ENCODE results near the gene KCND3. TPM values are rescaled to one million over a fixed set of nuclear protein-coding genes. Genes with fewer than 3 reads are reported as not detected.

The KCND3 gene
- polyA plus RNA-seq, 3 donors, result not detected

- intact Hi-C loops (cut with micrococcal nuclease), result no loop called here
- peaks cover 3 to 29% (median 7%) of the 10 kb centered on the region in 3 donors for H3K27me3 Mint-ChIP-seq (ENCODE audit: low read depth in 3 of 3)
- WGBS (ENCODE audit: insufficient coverage), result 62% methylated on average over 1 of the region's 5 CpGs
These were observed 13.1 kb downstream of the KCND3 start for GRCh38 chr1:111976332-111976731.

GRCh38 chr1:111973150-111973790 lies 16.2 kb downstream of the KCND3 start:
- Histone ChIP-seq H3K4me3 (replicated peaks in 1 of 3; ENCODE audit: low read depth in 2 of 3, low read length in 3 of 3) (no peak overlapping the region), H3K36me3 (replicated peaks in 1 of 2; ENCODE audit: control insufficient read depth in 1 of 2, insufficient read depth in 2 of 2, low read length in 2 of 2) (no peaks in the 10 kb centered on the region), H3K27ac (ENCODE audit: low read depth in 1 of 2, low read length in 2 of 2) (no peak overlapping the region), H2AFZ (ENCODE audit: insufficient read depth, low read depth, low read length, poor library complexity, severe bottlenecking) (no peak overlapping the region), H3K79me2 (ENCODE audit: insufficient read depth, low read length) (no peaks in the 10 kb centered on the region), H3K4me1 (ENCODE audit: control insufficient read depth in 1 of 2, insufficient read depth in 2 of 2, low read length in 2 of 2) (no peaks in the 10 kb centered on the region), H3K9me3 (replicated peaks in 1 of 2; ENCODE audit: control insufficient read depth in 1 of 2, insufficient read depth in 1 of 2, low read length in 2 of 2) (no peaks in the 10 kb centered on the region), H3K4me2 (replicated peaks; ENCODE audit: extremely low read depth, low read length, poor library complexity, severe bottlenecking) (no peak overlapping the region), H4K20me1 (ENCODE audit: insufficient read depth, low read length) (no peaks in the 10 kb centered on the region), H3K27me3 (ENCODE audit: control insufficient read depth in 2 of 2, insufficient read depth in 2 of 2, low read length in 2 of 2) (peaks cover 5 to 8% of the 10 kb centered on the region in 2 donors), H3K9ac (ENCODE audit: insufficient read depth, low read length, poor library complexity, severe bottlenecking) (no peak overlapping the region)
- Mint-ChIP-seq H3K36me3 (no peaks in the 10 kb centered on the region), H3K27me3 (ENCODE audit: low read depth in 3 of 3) (peaks cover 10 to 39% (median 15%) of the 10 kb centered on the region in 3 donors), H3K4me1 (no peaks in the 10 kb centered on the region), H3K27ac (no peak overlapping the region), H3K9me3 (peaks cover 0 to 2% (median 0%) of the 10 kb centered on the region in 7 donors), H3K4me3 (no peak overlapping the region)
- no peak for TF ChIP-seq CTCF (IDR thresholded peaks at IDR 0.05)
- DNase-seq, result no peak
- 25% methylated on average over 2 of the region's 3 CpGs for WGBS (ENCODE audit: insufficient coverage)
- intact Hi-C loops (cut with micrococcal nuclease), result no loop called here

More at GRCh38 chr1:111976332-111976731, 13.1 kb downstream of the KCND3 start:
- H2AFZ ChIP-seq (ENCODE audit: insufficient read depth, low read depth, low read length, poor library complexity, severe bottlenecking), result no peak overlapping the region
- H3K9me3 ChIP-seq (replicated peaks in 1 of 2; ENCODE audit: control insufficient read depth in 1 of 2, insufficient read depth in 1 of 2, low read length in 2 of 2), result no peaks in the 10 kb centered on the region
- H4K20me1 ChIP-seq (ENCODE audit: insufficient read depth, low read length), result no peaks in the 10 kb centered on the region
- Mint-ChIP-seq H3K27ac (no peak overlapping the region), H3K36me3 (no peaks in the 10 kb centered on the region), H3K4me3 (no peak overlapping the region), H3K4me1 (no peaks in the 10 kb centered on the region), H3K9me3 (peaks cover 0 to 2% (median 0%) of the 10 kb centered on the region in 7 donors)
- no peak for TF ChIP-seq CTCF (IDR thresholded peaks at IDR 0.05)
- H3K4me2 ChIP-seq (replicated peaks; ENCODE audit: extremely low read depth, low read length, poor library complexity, severe bottlenecking), result no peak overlapping the region
- peaks cover 5 to 8% of the 10 kb centered on the region in 2 donors for H3K27me3 ChIP-seq (ENCODE audit: control insufficient read depth in 2 of 2, insufficient read depth in 2 of 2, low read length in 2 of 2)
- H3K4me1 ChIP-seq (ENCODE audit: control insufficient read depth in 1 of 2, insufficient read depth in 2 of 2, low read length in 2 of 2), result no peaks in the 10 kb centered on the region
- DNase-seq, result no peak
- no peaks in the 10 kb centered on the region for H3K36me3 ChIP-seq (replicated peaks in 1 of 2; ENCODE audit: control insufficient read depth in 1 of 2, insufficient read depth in 2 of 2, low read length in 2 of 2)
- H3K4me3 ChIP-seq (replicated peaks in 1 of 3; ENCODE audit: low read depth in 2 of 3, low read length in 3 of 3), result no peak overlapping the region
- no peaks in the 10 kb centered on the region for H3K79me2 ChIP-seq (ENCODE audit: insufficient read depth, low read length)
- H3K27ac ChIP-seq (ENCODE audit: low read depth in 1 of 2, low read length in 2 of 2), result no peak overlapping the region
- H3K9ac ChIP-seq (ENCODE audit: insufficient read depth, low read length, poor library complexity, severe bottlenecking), result no peak overlapping the region

Data from CD14-positive monocyte (primary cell).